Measurements from ENCODE around the gene CDH13. TPM values are rescaled to one million over a fixed set of nuclear protein-coding genes. Genes with fewer than 3 reads are reported as not detected.

Gene CDH13
- total RNA-seq, 1 donor, result under 0.01 TPM

GRCh38 chr16:82874672-82875071 is 247.9 kb downstream of the CDH13 start:
- DNase-seq (ENCODE audit: low read depth in 2 of 3, low spot score in 2 of 3), result no peak

- no peak for DNase-seq (ENCODE audit: low read depth in 2 of 3, low spot score in 2 of 3)
Measured at GRCh38 chr16:82876951-82877350, 250.2 kb downstream of the CDH13 start.

- DNase-seq (ENCODE audit: low read depth in 2 of 3, low spot score in 2 of 3), result no peak
Measured at GRCh38 chr16:82878466-82878865, 251.7 kb downstream of the CDH13 start.

GRCh38 chr16:82880346-82880745 is 253.6 kb downstream of the CDH13 start:
- no peak for DNase-seq (ENCODE audit: low read depth in 2 of 3, low spot score in 2 of 3)

- DNase-seq (ENCODE audit: low read depth in 2 of 3, low spot score in 2 of 3), result no peak
Measured at GRCh38 chr16:82881516-82881915, 254.7 kb downstream of the CDH13 start.

- DNase-seq (ENCODE audit: low read depth in 2 of 3, low spot score in 2 of 3), result no peak
Measured at GRCh38 chr16:82882226-82882625, 255.5 kb downstream of the CDH13 start.

- no peak for DNase-seq (ENCODE audit: low read depth in 2 of 3, low spot score in 2 of 3)
Measured at GRCh38 chr16:82882982-82883835, 256.4 kb downstream of the CDH13 start.

- DNase-seq (ENCODE audit: low read depth in 2 of 3, low spot score in 2 of 3), result no peak
Measured at GRCh38 chr16:82884320-82884898, 257.6 kb downstream of the CDH13 start.

GRCh38 chr16:82886146-82886545 is 259.4 kb downstream of the CDH13 start:
- DNase-seq (ENCODE audit: low read depth in 2 of 3, low spot score in 2 of 3), result no peak

- no peak for DNase-seq (ENCODE audit: low read depth in 2 of 3, low spot score in 2 of 3)
Measured at GRCh38 chr16:82888591-82889001, 261.8 kb downstream of the CDH13 start.

- no peak for DNase-seq (ENCODE audit: low read depth in 2 of 3, low spot score in 2 of 3)
Measured at GRCh38 chr16:82891424-82891823, 264.7 kb downstream of the CDH13 start.

- no peak for DNase-seq (ENCODE audit: low read depth in 2 of 3, low spot score in 2 of 3)
Measured at GRCh38 chr16:82891918-82892317, 265.1 kb downstream of the CDH13 start.

GRCh38 chr16:82892324-82892723 is 265.6 kb downstream of the CDH13 start:
- no peak for DNase-seq (ENCODE audit: low read depth in 2 of 3, low spot score in 2 of 3)

- DNase-seq (ENCODE audit: low read depth in 2 of 3, low spot score in 2 of 3), result no peak
Measured at GRCh38 chr16:82895843-82896242, 269.1 kb downstream of the CDH13 start.

- DNase-seq (ENCODE audit: low read depth in 2 of 3, low spot score in 2 of 3), result no peak
Measured at GRCh38 chr16:82899006-82899405, 272.2 kb downstream of the CDH13 start.

- no peak for DNase-seq (ENCODE audit: low read depth in 2 of 3, low spot score in 2 of 3)
Measured at GRCh38 chr16:82899731-82900450, 273.1 kb downstream of the CDH13 start.

- DNase-seq (ENCODE audit: low read depth in 2 of 3, low spot score in 2 of 3), result no peak
Measured at GRCh38 chr16:82900559-82900958, 273.8 kb downstream of the CDH13 start.

GRCh38 chr16:82911925-82912324 is 285.2 kb downstream of the CDH13 start:
- no peak for DNase-seq (ENCODE audit: low read depth in 2 of 3, low spot score in 2 of 3)

GRCh38 chr16:82915139-82915824 is 288.5 kb downstream of the CDH13 start:
- DNase-seq (ENCODE audit: low read depth in 2 of 3, low spot score in 2 of 3), result no peak

- no peak for DNase-seq (ENCODE audit: low read depth in 2 of 3, low spot score in 2 of 3)
Measured at GRCh38 chr16:82917886-82918595, 291.3 kb downstream of the CDH13 start.

All from hematopoietic multipotent progenitor cell (in vitro differentiated cells).